PC-9 (cell line): Measurements from ENCODE around the gene ATRNL1.

Experiments
- CTCF ChIP-seq: fragments of 200-600 bp; sonication (generic); conservative IDR thresholded peaks from 2 replicates; pipeline ENCODE4 v1.6.1; 2017; ENCODE audit warnings: mixed run types, antibody characterized with exemption, mild to moderate bottlenecking, moderate library complexity
- EZH2 ChIP-seq: fragments of 200-600 bp; sonication (generic); IDR thresholded peaks from 2 replicates; pipeline ENCODE4 v1.8.0; 2017; ENCODE audit warnings: antibody characterized with exemption, low read depth

GRCh38 chr10:115503546-115503945, 410.4 kb downstream of the ATRNL1 start:
- no peak for TF ChIP-seq CTCF
- no peak for TF ChIP-seq EZH2
